Sigmoid colon (tissue), 7 donors: ENCODE measurements around the gene ECSIT. TPM values are rescaled to one million over a fixed set of nuclear protein-coding genes. Genes with fewer than 3 reads are reported as not detected.

Experiments
- DNase-seq: peaks from one replicate; pipeline ENCODE4 v3.0.0-alpha.2; 2019
- H3K27ac ChIP-seq, 4 donors: fragments of 200-600 bp; sonication (generic); one replicate each; pipeline ENCODE4 v1.5.1; 2016 to 2019; ENCODE audit warnings: mild to moderate bottlenecking in 1 of 4
- H3K27me3 ChIP-seq, 3 donors: fragments of 200-600 bp; sonication (generic); one replicate each; pipeline ENCODE4 v1.5.1; 2019; ENCODE audit warnings: mild to moderate bottlenecking in 1 of 3
- H3K36me3 ChIP-seq, 4 donors: fragments of 200-600 bp; sonication (generic); one replicate each; pipeline ENCODE4 v1.5.1; 2016 to 2019
- H3K4me1 ChIP-seq, 4 donors: fragments of 200-600 bp; sonication (generic); one replicate each; pipeline ENCODE4 v1.5.1; 2017 to 2019
- H3K4me3 ChIP-seq, 4 donors: fragments of 200-600 bp; sonication (generic); one replicate each; pipeline ENCODE4 v1.5.1; 2017 to 2019; ENCODE audit warnings: mild to moderate bottlenecking in 2 of 4, moderate library complexity in 1 of 4
- H3K9me3 ChIP-seq, 4 donors: fragments of 200-600 bp in 3 of 4; sonication (generic) in 3 of 4; one replicate each; pipeline versions ENCODE4 v1.5.1 to v1.6.1; 2013 to 2019
- EP300 ChIP-seq, 4 donors: sonication (generic); formaldehyde crosslinking; IDR thresholded peaks; one replicate each; pipeline ENCODE4 v1.6.1; 2017; ENCODE audit warnings: antibody characterized with exemption in 4 of 4
- POLR2A ChIP-seq, 2 donors: fragments of 450-650 bp; IDR thresholded peaks; one replicate each; pipeline ENCODE4 v1.6.1; 2016; ENCODE audit warnings: antibody characterized with exemption in 2 of 2, mild to moderate bottlenecking in 2 of 2, moderate library complexity in 2 of 2
- POLR2AphosphoS5 ChIP-seq, 4 donors: sonication (generic); formaldehyde crosslinking; IDR thresholded peaks; one replicate each; pipeline ENCODE4 v1.6.1; 2017; ENCODE audit warnings: antibody characterized with exemption in 4 of 4
- WGBS, 2 donors: extraction: QIAGEN DNeasy Blood & Tissue Kit; methylation state at CpG; one replicate each; pipeline ENCODE4 v1.1.7; 2013; 5-methylcytosine and 5-hydroxymethylcytosine counted together
- intact Hi-C: fragments of 100-400 bp; cut with DNase I; formaldehyde crosslinking; loops from one replicate; pipeline ENCODE4 v1.15.1; 2023
- polyA plus RNA-seq, 3 donors: library from polyadenylated mRNA; stranded (reverse); fragments of 200-250 nt; gene quantifications; one replicate each; pipeline ENCODE4 v1.2.3, GENCODE V29; 2013
- total RNA-seq, 4 donors: library from RNA; depleted of rRNA; stranded (reverse); fragments of >200 nt; gene quantifications; one replicate each; pipeline ENCODE4 v1.1.0, GENCODE V29; 2016
- TF ChIP-seq, protein P1 (sequence below), 4 experiments: fragments of 450-650 bp in 3 of 4; fragments of 200-600 bp in 1 of 4; IDR thresholded peaks; one replicate each; pipeline ENCODE4 v1.5.1; 2016 to 2019; ENCODE audit warnings: antibody characterized with exemption in 4 of 4, mild to moderate bottlenecking in 3 of 4, moderate library complexity in 2 of 4
- donor health status: healthy with polysubstance abuse.
- donor health status: Bipolar disorder and iron deficiency.
- donor health status: healthy.

The ECSIT gene
- total and polyA plus RNA-seq, 7 donors: 60.7 to 93.5 (median 75.8) TPM

DNA sequence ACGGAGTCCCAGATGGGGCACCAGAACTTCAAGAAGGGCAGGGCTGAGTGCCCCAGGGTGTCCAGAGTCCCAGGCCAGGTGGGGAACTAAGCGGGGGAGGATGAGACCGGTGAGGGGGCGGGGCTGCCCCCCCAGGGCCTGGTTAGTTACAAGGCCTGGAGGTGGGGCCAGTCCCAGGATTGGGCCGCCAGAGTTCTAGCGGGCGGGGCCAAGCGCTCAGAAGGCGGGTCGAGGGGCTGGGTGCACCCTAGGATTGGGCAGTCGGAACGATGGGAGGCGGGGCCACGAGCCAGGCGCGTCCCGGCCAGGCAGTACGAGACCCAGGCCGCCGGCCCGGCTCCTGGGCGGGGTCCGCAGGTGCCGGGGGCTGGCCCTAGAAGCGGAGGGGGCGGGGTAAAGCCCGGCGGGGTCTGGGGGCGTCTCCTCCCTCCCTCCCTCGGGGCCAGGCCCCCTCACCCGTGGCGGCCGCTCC is 23.9 kb downstream of the ECSIT start:
- intact Hi-C loops: loop anchor here (2.0 to 5.0 kb wide), 3 partner anchors 24 to 68 kb away; partner anchors contain the start of genes ECSIT, ELOF1, ODAD3 and PRKCSH
- Histone ChIP-seq H3K36me3 (no peaks in the 10 kb centered on the region), H3K4me3 (peak overlapping the region; percentile 82 to 98 (median 90)), H3K4me1 (peaks cover 0 to 20% (median 11%) of the 10 kb centered on the region in 4 donors), H3K27ac (peak overlapping the region; percentile 92 to 98 (median 98)), H3K27me3 (no peaks in the 10 kb centered on the region), H3K9me3 (no peaks in the 10 kb centered on the region)
- peak; percentile 99 for DNase-seq
- WGBS, 2 donors: 0 to 1% methylated on average over 33 of the region's 33 CpGs
- peak in 1 of 2 donors; percentile 11 for TF ChIP-seq POLR2A (IDR thresholded peaks at IDR 0.05)
- TF ChIP-seq, protein P1, sequence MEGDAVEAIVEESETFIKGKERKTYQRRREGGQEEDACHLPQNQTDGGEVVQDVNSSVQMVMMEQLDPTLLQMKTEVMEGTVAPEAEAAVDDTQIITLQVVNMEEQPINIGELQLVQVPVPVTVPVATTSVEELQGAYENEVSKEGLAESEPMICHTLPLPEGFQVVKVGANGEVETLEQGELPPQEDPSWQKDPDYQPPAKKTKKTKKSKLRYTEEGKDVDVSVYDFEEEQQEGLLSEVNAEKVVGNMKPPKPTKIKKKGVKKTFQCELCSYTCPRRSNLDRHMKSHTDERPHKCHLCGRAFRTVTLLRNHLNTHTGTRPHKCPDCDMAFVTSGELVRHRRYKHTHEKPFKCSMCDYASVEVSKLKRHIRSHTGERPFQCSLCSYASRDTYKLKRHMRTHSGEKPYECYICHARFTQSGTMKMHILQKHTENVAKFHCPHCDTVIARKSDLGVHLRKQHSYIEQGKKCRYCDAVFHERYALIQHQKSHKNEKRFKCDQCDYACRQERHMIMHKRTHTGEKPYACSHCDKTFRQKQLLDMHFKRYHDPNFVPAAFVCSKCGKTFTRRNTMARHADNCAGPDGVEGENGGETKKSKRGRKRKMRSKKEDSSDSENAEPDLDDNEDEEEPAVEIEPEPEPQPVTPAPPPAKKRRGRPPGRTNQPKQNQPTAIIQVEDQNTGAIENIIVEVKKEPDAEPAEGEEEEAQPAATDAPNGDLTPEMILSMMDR (IDR thresholded peaks at IDR 0.05): no peak
- TF ChIP-seq POLR2AphosphoS5 (IDR thresholded peaks at IDR 0.05): peak; percentile 51 to 80 (median 70)

DNA sequence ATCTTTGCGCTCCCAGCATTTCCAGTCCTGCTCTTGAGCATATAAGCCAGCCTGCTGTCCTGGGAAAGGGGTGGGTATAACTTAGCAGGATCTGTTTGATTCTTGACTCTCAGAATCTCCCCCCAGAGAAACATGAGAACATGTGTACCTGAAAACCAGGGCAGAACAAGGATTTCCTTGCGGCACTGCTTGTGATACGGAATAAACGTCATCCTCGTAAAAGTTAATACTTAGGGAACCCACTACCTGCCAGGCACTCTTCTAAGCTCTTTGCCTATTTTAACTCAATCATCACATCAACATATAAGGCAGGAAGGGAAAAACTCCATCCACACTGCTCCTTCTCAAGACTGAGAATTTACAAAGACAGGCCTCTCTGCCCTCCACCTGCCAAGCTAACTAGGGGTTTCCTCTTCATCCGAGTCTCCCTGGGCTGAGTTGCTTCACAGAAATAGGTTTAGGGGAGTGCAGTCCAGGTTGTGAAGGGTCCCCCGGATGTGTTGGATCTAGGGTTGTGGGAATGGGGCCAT is 24.4 kb downstream of the ECSIT start:
- no peaks in the 10 kb centered on the region for H3K9me3 ChIP-seq
- H3K36me3 ChIP-seq: no peaks in the 10 kb centered on the region
- intact Hi-C loops: loop anchor here (2.0 to 5.0 kb wide), 3 partner anchors 24 to 67 kb away; partner anchors contain the start of genes ECSIT, ELOF1, ODAD3 and PRKCSH
- H3K27ac ChIP-seq: peak overlapping the region; percentile 92 to 98 (median 98)
- peak overlapping the region in 3 of 4 donors; percentile 82 to 98 (median 94) for H3K4me3 ChIP-seq
- peaks cover 0 to 20% (median 11%) of the 10 kb centered on the region in 4 donors for H3K4me1 ChIP-seq
- no peak for DNase-seq
- H3K27me3 ChIP-seq: no peaks in the 10 kb centered on the region
- 41 to 45% methylated on average over 7 of the region's 7 CpGs for WGBS, 2 donors
- TF ChIP-seq, protein P1 (IDR thresholded peaks at IDR 0.05): no peak

DNA sequence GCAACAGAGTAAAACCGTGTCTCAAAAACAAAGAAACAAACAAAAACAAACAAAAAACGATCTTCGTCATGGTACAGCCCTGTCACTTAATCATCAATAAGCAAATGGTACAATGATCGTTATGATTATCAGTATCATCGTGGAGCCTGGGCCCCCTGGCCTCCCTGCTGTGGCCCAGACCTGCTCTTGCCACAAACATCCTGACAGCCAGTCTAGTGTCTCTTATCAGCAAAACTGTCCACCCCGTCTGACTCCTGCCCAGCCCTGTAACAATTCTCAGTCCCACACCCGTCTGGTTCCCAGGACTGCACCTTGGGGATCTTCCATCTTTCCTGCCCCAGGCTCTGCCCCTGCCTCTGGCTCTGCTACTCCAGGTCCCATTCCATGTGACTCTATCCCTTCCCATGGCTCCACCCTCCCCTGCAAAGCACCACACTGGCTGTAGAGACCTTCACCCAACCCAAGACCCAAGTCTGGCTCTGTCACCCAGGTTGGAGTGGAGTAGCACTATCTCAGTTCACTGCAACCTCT is 29.0 kb downstream of the ECSIT start:
- Histone ChIP-seq H3K27me3 (no peaks in the 10 kb centered on the region), H3K4me1 (peaks cover 0 to 10% (median 7%) of the 10 kb centered on the region in 4 donors), H3K9me3 (no peaks in the 10 kb centered on the region), H3K27ac (no peak overlapping the region), H3K4me3 (no peak overlapping the region), H3K36me3 (peaks cover 1 to 22% (median 14%) of the 10 kb centered on the region in 4 donors)
- 68 to 81% methylated on average over 7 of the region's 7 CpGs for WGBS, 2 donors
- DNase-seq: no peak
- no peak for TF ChIP-seq POLR2AphosphoS5 (IDR thresholded peaks at IDR 0.05)
- TF ChIP-seq EP300 (IDR thresholded peaks at IDR 0.05): no peak
- TF ChIP-seq, protein P1 (IDR thresholded peaks at IDR 0.05): no peak
- TF ChIP-seq POLR2A (IDR thresholded peaks at IDR 0.05): no peak
- intact Hi-C loops: no loop called here

DNA sequence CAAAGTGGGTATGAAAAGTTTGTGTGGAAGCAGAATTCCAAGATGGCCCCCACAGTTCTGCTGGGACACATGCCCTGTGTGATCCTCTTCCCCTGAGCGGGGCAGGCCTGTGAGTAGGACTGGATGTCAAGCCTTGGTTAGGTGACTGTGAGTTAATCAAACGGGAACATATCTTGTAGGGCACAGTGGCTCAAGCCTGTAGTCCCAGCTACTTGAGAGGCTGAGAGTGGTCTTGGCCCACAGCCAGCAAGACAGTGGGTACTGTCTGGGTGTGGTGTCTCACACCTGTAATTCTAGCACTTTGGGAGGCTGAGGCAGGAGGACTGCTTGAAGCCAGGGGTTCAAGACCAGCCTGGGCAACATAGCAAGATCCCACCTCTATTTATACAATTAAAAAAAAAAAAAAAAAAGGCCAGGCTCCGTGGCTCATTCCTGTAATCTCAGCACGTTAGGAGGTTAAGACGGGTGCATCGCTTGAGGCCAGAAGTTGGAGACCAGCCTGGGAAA is 29.7 kb downstream of the ECSIT start:
- 87 to 91% methylated on average over 6 of the region's 6 CpGs for WGBS, 2 donors
- no peak overlapping the region for H3K27ac ChIP-seq
- no peaks in the 10 kb centered on the region for H3K9me3 ChIP-seq
- TF ChIP-seq POLR2A (IDR thresholded peaks at IDR 0.05) (no peak), POLR2AphosphoS5 (IDR thresholded peaks at IDR 0.05) (no peak), EP300 (IDR thresholded peaks at IDR 0.05) (no peak)
- TF ChIP-seq, protein P1 (IDR thresholded peaks at IDR 0.05): no peak
- no peak overlapping the region for H3K4me3 ChIP-seq
- peaks cover 0 to 5% (median 2%) of the 10 kb centered on the region in 4 donors for H3K4me1 ChIP-seq
- H3K36me3 ChIP-seq: peaks cover 8 to 29% (median 18%) of the 10 kb centered on the region in 4 donors
- no peaks in the 10 kb centered on the region for H3K27me3 ChIP-seq
- intact Hi-C loops: no loop called here
- no peak for DNase-seq
